K562 (cell line): ENCODE measurements around the gene TEX51. TPM values are rescaled to one million over a fixed set of nuclear protein-coding genes. Genes with fewer than 3 reads are reported as not detected.

Source experiments
- ATAC-seq: fragments of 200-7000 bp; cut with Tn5 transposase; 3 replicates; pipeline ENCODE4 v1.9.1; 2020; ENCODE audit warnings: moderate library complexity
- BruUV-seq: library from RNA; stranded (reverse); fragments of 400-500 nt; replicated peaks from 2 replicates; lab custom pipeline; 2021; lab: Mats Ljungman, UMichigan
- CTCF ChIA-PET: fragments of 300-600 bp; formaldehyde crosslinking; extraction: SDS; loops from one replicate; lab custom pipeline; 2021; ENCODE audit warnings: low intra/inter-chr PET ratio; lab: Yijun Ruan, JAX
- POLR2A ChIA-PET: fragments of 300-600, 350-650 bp; sonication (Branson Sonifier 250); formaldehyde crosslinking; extraction: SDS; loops from one replicate; lab custom pipeline; 2021; ENCODE audit warnings: antibody characterized with exemption, inconsistent platforms; lab: Yijun Ruan, JAX
- DNase-seq, 4 experiments: peaks; one replicate each; pipeline versions ENCODE4 v3.0.0 to v3.0.0-alpha.2; 2011 to 2018; ENCODE audit warnings: low spot score in 3 of 4, mixed read lengths in 3 of 4; ENCODE audit errors: extremely low read depth in 1 of 4
- FAIRE-seq: peaks from 2 replicates; lab custom pipeline; 2011; peaks lifted over from hg19 to GRCh38; lab: Jason Lieb, UNC
- H2AFZ ChIP-seq: 2 replicates; pipeline ENCODE4 v1.6.0; 2011; ENCODE audit warnings: low read depth, low read length, control low read depth, inconsistent platforms
- H3K27ac ChIP-seq: fragments of 200-600 bp; 3 replicates; pipeline ENCODE4 v1.8.0; 2011; ENCODE audit warnings: low read depth, mild to moderate bottlenecking, control low read depth, inconsistent platforms, low read length, moderate library complexity, mixed read lengths; ENCODE audit errors: extremely low read depth
- H3K27me3 ChIP-seq, 2 experiments: fragments of 300-600 bp in 1 of 2; 2 replicates in 1 of 2; 3 replicates in 1 of 2; pipeline versions ENCODE4 v1.6.0 to v1.8.0; 2011; ENCODE audit warnings: inconsistent platforms in 2 of 2, low read length in 2 of 2, mild to moderate bottlenecking in 1 of 2, mixed read lengths in 1 of 2, moderate library complexity in 1 of 2; ENCODE audit not compliant: control insufficient read depth in 2 of 2, insufficient read depth in 2 of 2
- H3K36me3 ChIP-seq: fragments of 300-600 bp; 3 replicates; pipeline ENCODE4 v1.8.0; 2011; ENCODE audit warnings: mild to moderate bottlenecking, low read length, inconsistent platforms; ENCODE audit not compliant: control insufficient read depth, insufficient read depth
- H3K4me1 ChIP-seq, 2 experiments: fragments of 200-600 bp in 1 of 2; replicated peaks in 1 of 2; 2 replicates in 1 of 2; 3 replicates in 1 of 2; pipeline versions ENCODE4 v1.5.1 to v1.8.0; 2011; ENCODE audit warnings: inconsistent platforms in 2 of 2, low read length in 2 of 2, mild to moderate bottlenecking in 1 of 2, mixed read lengths in 1 of 2, moderate library complexity in 1 of 2; ENCODE audit not compliant: control insufficient read depth in 2 of 2, insufficient read depth in 2 of 2
- H3K4me2 ChIP-seq: 2 replicates; pipeline ENCODE4 v1.6.1; 2011; ENCODE audit warnings: low read length, control low read depth, inconsistent platforms, mixed read lengths; ENCODE audit not compliant: insufficient read depth
- H3K4me3 ChIP-seq: fragments of 200-600 bp; sonication (generic), shearing (Covaris generic); 2 replicates; pipeline ENCODE4 v1.5.1; 2016; ENCODE audit warnings: control low read depth, inconsistent platforms
- H3K79me2 ChIP-seq: fragments of 200-600 bp; 3 replicates; pipeline ENCODE4 v1.8.0; 2011; ENCODE audit warnings: low read length, inconsistent platforms; ENCODE audit not compliant: control insufficient read depth, insufficient read depth
- H3K9ac ChIP-seq, 2 experiments: 2 replicates each; pipeline versions ENCODE4 v1.6.0 to v1.6.1; 2011; ENCODE audit warnings: low read depth in 2 of 2, low read length in 2 of 2, control low read depth in 1 of 2, inconsistent platforms in 1 of 2, mild to moderate bottlenecking in 1 of 2, mixed read lengths in 1 of 2; ENCODE audit not compliant: insufficient read depth in 1 of 2
- H3K9me1 ChIP-seq: one replicate; pipeline ENCODE4 v1.6.0; 2011; ENCODE audit warnings: inconsistent platforms, mild to moderate bottlenecking, low read length, moderate library complexity; ENCODE audit not compliant: control insufficient read depth, insufficient read depth
- H3K9me3 ChIP-seq: replicated peaks from 2 replicates; pipeline ENCODE4 v1.5.1; 2011; ENCODE audit warnings: low read depth, low read length, inconsistent platforms; ENCODE audit not compliant: control insufficient read depth, insufficient read depth
- H4K20me1 ChIP-seq: replicated peaks from 2 replicates; pipeline ENCODE4 v1.6.1; 2011; ENCODE audit warnings: low read length, inconsistent platforms, mixed read lengths; ENCODE audit not compliant: control insufficient read depth, insufficient read depth
- SP2 ChIP-seq: IDR thresholded peaks from 2 replicates; pipeline ENCODE4 v1.6.1; 2011; ENCODE audit warnings: mild to moderate bottlenecking, low read depth, low read length, moderate library complexity; ENCODE audit not compliant: poor library complexity, severe bottlenecking; ENCODE audit errors: extremely low read depth
- SRSF1 ChIP-seq: fragments of 200-400 bp; formaldehyde crosslinking; IDR thresholded peaks from 2 replicates; pipeline ENCODE4 v1.6.1; 2017; ENCODE audit warnings: mild to moderate bottlenecking, low read depth, low read length, moderate library complexity
- WGBS: fragments of 100-300 bp; shearing (Covaris generic); methylation state at CpG from one replicate; pipeline ENCODE4 v1.1.6; 2016; ENCODE audit warnings: low coverage, mixed read lengths; ENCODE audit not compliant: insufficient coverage; ENCODE audit errors: missing lambda C conversion rate; 5-methylcytosine and 5-hydroxymethylcytosine counted together
- in situ Hi-C: fragments of 300-500 bp; cut with MboI; formaldehyde crosslinking; loops from 4 replicates; pipeline ENCODE4 v1.15.0; 2018; ENCODE audit warnings: inconsistent platforms, mixed read lengths
- intact Hi-C: fragments of 100-400 bp; cut with micrococcal nuclease; formaldehyde crosslinking; loops from 2 replicates; pipeline ENCODE4 v1.14.2; 2022
- polyA plus RNA-seq, 8 experiments: library from polyadenylated mRNA; depleted of rRNA in 4 of 8; stranded (reverse) in 5 of 8; unstranded in 3 of 8; fragments of >200 nt; fragmentation: Nextera tagmentation in 2 of 8; fragmentation: Illumina TruSeq in 1 of 8; extraction: Ambion mirVana in 2 of 8; extraction: Trizol in 1 of 8; gene quantifications; 2 replicates each; pipeline versions ENCODE4 v1.2.1 to v1.2.3, GENCODE V29; 2011 to 2014; ENCODE audit warnings: inconsistent platforms in 1 of 8, missing spikeins in 1 of 8
- total RNA-seq, 7 experiments: library from RNA; depleted of rRNA in 6 of 7; stranded (reverse); fragments of >200 nt in 6 of 7; fragmentation: Illumina TruSeq in 2 of 7; extraction: Trizol in 2 of 7; gene quantifications; 2 replicates each; pipeline versions ENCODE4 v1.2.1 to v1.2.3, GENCODE V29; 2011 to 2021; ENCODE audit warnings: low replicate concordance in 1 of 7
- TF ChIP-seq, protein P1 (sequence below): fragments of 250-450 bp; sonication (Bioruptor Pico); IDR thresholded peaks from 2 replicates; pipeline ENCODE4 v1.8.0; 2022; ENCODE audit warnings: inconsistent platforms, mild to moderate bottlenecking, moderate library complexity, borderline replicate concordance

The TEX51 gene
- total and polyA plus RNA-seq, 9 of the 15 experiments (the other 6 are each of a cell fraction or from before 2014, with no cell fraction given) = not detected

DNA sequence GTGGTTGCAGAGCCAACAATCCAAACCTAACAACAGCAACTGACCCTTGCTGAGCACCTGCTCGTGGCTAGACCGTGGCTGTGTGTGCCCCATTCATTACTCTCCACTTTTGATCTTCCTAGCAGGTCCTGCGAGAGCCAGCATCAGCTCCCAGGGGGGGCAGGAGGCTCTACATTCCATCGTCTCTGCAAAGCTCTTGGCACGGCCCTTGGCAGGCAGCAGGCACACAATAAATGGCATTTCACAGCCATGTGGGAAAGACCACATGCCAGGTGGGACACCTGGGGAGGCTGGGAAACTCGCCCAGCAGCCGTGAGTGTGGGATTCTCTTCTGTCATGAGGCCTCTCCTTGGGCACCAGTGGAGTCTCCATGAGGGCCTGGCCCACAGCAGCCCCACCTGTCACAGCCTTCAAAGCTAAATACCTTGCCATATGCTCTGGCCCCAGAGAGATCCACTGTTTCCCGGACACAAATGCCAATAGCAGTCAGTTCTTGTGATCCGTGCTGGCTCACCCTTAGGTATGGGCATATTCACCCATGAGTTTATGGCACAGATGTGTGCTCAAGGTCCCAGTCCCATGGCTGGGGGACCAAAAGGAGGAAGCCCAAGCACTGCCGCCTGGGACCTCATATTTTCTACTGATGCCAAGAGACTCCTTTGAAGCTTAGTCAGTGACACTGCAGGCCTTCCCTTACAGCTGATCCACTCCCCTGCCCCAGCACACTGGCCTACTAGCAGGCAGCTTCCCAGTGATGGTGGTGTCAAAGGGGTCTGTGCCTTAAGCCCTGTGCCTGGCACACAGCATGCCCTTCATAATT is 6.8 kb upstream of the TEX51 start:
- WGBS = 0% methylated on average over 10 of the region's 10 CpGs
- Histone ChIP-seq H3K4me1 (no peaks in the 10 kb centered on the region; a peak in 1 of 5 replicates), H3K9me1 (no peaks in the 10 kb centered on the region), H3K4me3 (no peak overlapping the region), H3K79me2 (no peaks in the 10 kb centered on the region), H3K36me3 (no peaks in the 10 kb centered on the region), H3K9me3 (no peaks in the 10 kb centered on the region), H3K4me2 (no peak overlapping the region), H2AFZ (no peak overlapping the region), H3K27me3 (peaks cover 7 to 34% of the 10 kb centered on the region in 2 experiments; a peak in 4 of 5 replicates), H3K9ac (no peak overlapping the region), H4K20me1 (no peaks in the 10 kb centered on the region), H3K27ac (no peak overlapping the region)
- ChIA-PET CTCF (no interaction called here), POLR2A (no interaction called here)
- BruUV-seq = no TSS peak
- intact Hi-C loops (no loop called here), in situ Hi-C loops (no loop called here)
- FAIRE-seq (no peak), DNase-seq (no peak), ATAC-seq (no peak)
- no peak for TF ChIP-seq SP2
- TF ChIP-seq SRSF1 = no peak
- TF ChIP-seq, protein P1, sequence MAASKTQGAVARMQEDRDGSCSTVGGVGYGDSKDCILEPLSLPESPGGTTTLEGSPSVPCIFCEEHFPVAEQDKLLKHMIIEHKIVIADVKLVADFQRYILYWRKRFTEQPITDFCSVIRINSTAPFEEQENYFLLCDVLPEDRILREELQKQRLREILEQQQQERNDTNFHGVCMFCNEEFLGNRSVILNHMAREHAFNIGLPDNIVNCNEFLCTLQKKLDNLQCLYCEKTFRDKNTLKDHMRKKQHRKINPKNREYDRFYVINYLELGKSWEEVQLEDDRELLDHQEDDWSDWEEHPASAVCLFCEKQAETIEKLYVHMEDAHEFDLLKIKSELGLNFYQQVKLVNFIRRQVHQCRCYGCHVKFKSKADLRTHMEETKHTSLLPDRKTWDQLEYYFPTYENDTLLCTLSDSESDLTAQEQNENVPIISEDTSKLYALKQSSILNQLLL (CRISPR knock-in tag) = no peak
- TF ChIP-seq, all 486 proteins: peak for 0
